Parathyroid adenoma (tissue), 2 donors: Measurements from ENCODE around the gene EIF3M.

Experiments
- H2AFZ ChIP-seq: fragments of 300-600 bp; sonication (generic); one replicate; pipeline ENCODE4 v1.7.0; 2017; ENCODE audit warnings: antibody characterized with exemption, mild to moderate bottlenecking
- H3K27ac ChIP-seq: fragments of 300-600 bp; sonication (generic); one replicate; pipeline ENCODE4 v1.7.0; 2017
- H3K27me3 ChIP-seq: fragments of 300-600 bp; sonication (generic); one replicate; pipeline ENCODE4 v1.7.0; 2017; ENCODE audit warnings: low read length; ENCODE audit not compliant: control insufficient read depth, insufficient read depth
- H3K36me3 ChIP-seq: fragments of 300-600 bp; sonication (generic); one replicate; pipeline ENCODE4 v1.7.0; 2017; ENCODE audit warnings: low read length; ENCODE audit not compliant: control insufficient read depth, insufficient read depth
- H3K4me1 ChIP-seq: fragments of 300-600 bp; sonication (generic); one replicate; pipeline ENCODE4 v1.7.0; 2017; ENCODE audit warnings: control low read depth
- H3K4me2 ChIP-seq: fragments of 300-600 bp; sonication (generic); one replicate; pipeline ENCODE4 v1.7.0; 2017; ENCODE audit warnings: low read length
- H3K4me3 ChIP-seq: fragments of 300-600 bp; sonication (generic); one replicate; pipeline ENCODE4 v1.7.0; 2017; ENCODE audit warnings: low read depth, low read length
- H3K79me2 ChIP-seq: fragments of 300-600 bp; sonication (generic); one replicate; pipeline ENCODE4 v1.7.0; 2017; ENCODE audit warnings: control low read depth
- H3K9ac ChIP-seq: fragments of 300-600 bp; sonication (generic); one replicate; pipeline ENCODE4 v1.7.0; 2017; ENCODE audit warnings: mild to moderate bottlenecking
- H3K9me3 ChIP-seq: fragments of 300-600 bp; sonication (generic); one replicate; pipeline ENCODE4 v1.7.0; 2017; ENCODE audit warnings: low read length; ENCODE audit not compliant: control insufficient read depth
- CTCF ChIP-seq: fragments of 300-600 bp; sonication (generic); IDR thresholded peaks from one replicate; pipeline ENCODE4 v1.7.0; 2017; ENCODE audit warnings: antibody characterized with exemption, mild to moderate bottlenecking
- donor health status: primary hyperparathyroidism.

The EIF3M gene

GRCh38 chr11:32643526-32643925 lies 59.9 kb downstream of the EIF3M start:
- Histone ChIP-seq H3K27me3 (no peaks in the 10 kb centered on the region), H3K4me1 (no peaks in the 10 kb centered on the region), H3K36me3 (no peaks in the 10 kb centered on the region), H3K4me3 (no peak overlapping the region), H3K79me2 (no peaks in the 10 kb centered on the region), H3K9ac (no peak overlapping the region), H3K4me2 (no peak overlapping the region), H2AFZ (no peak overlapping the region), H3K27ac (no peak overlapping the region), H3K9me3 (no peaks in the 10 kb centered on the region)
- TF ChIP-seq CTCF = no peak
